Activated CD8-positive, alpha-beta memory T cell treated with anti-CD3 and anti-CD28 coated beads, Interleukin-2, amount 10 ng/mL, durations not matched to agents 7 days and 5 days (primary cell): Measurements from ENCODE around the gene EHD4. TPM values are rescaled to one million over a fixed set of nuclear protein-coding genes. Genes with fewer than 3 reads are reported as not detected.

ENCODE experiments used
- ATAC-seq: fragments of 150-1000 bp; cut with Tn5 transposase; one replicate; pipeline ENCODE4 v1.10.0; 2021; ENCODE audit warnings: moderate library complexity
- CTCF ChIA-PET: fragments of 350-600 bp; sonication (Branson Sonifier 250); formaldehyde crosslinking; loops from one replicate; lab custom pipeline; 2021; ENCODE audit warnings: antibody characterized with exemption; lab: Charles Lee
- DNase-seq: peaks from one replicate; pipeline ENCODE4 v3.0.0-alpha.2; 2020
- H3K27ac Mint-ChIP-seq: one replicate; pipeline ENCODE4 v1.8.0; 2021; ENCODE audit warnings: mild to moderate bottlenecking, mixed read lengths
- H3K27me3 Mint-ChIP-seq: one replicate; pipeline ENCODE4 v1.8.0; 2021; ENCODE audit warnings: mixed read lengths
- H3K36me3 Mint-ChIP-seq: one replicate; pipeline ENCODE4 v1.8.0; 2021; ENCODE audit warnings: mild to moderate bottlenecking, mixed read lengths
- H3K4me1 Mint-ChIP-seq: one replicate; pipeline ENCODE4 v1.8.0; 2021; ENCODE audit warnings: mixed read lengths
- H3K4me3 Mint-ChIP-seq: one replicate; pipeline ENCODE4 v1.8.0; 2021; ENCODE audit warnings: mild to moderate bottlenecking, moderate library complexity, mixed read lengths
- H3K9me3 Mint-ChIP-seq: one replicate; pipeline ENCODE4 v1.8.0; 2022; ENCODE audit warnings: low read depth, mixed read lengths
- total RNA-seq, 2 experiments: library from RNA; stranded (reverse); gene quantifications; one replicate each; pipeline ENCODE4 v1.2.3, GENCODE V29; 2021

The EHD4 gene
- total RNA-seq, 2 experiments from 2014 or later = 15.6 to 19.8 TPM

DNA sequence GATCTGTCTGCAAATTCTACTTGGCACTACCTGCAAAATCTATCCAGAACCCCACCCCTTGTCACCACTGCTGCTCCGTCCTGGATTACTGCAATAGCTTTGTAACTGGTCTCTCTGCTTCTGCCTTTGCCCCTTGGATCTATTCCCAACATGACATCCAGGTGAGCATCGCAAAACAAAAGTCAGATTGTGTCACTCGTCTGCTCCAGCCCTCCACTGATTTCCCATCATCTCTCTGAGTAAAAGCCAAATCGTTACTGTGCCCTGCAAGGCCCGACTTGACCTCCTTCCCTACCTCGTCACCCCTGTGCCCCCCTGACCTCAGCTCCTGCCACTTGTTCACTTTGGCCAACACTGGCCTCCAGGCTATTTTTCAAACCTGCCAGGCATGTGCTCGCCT, 87.9 kb downstream of the EHD4 start:
- Mint-ChIP-seq H3K9me3 (no peaks in the 10 kb centered on the region), H3K27ac (no peak overlapping the region)

DNA sequence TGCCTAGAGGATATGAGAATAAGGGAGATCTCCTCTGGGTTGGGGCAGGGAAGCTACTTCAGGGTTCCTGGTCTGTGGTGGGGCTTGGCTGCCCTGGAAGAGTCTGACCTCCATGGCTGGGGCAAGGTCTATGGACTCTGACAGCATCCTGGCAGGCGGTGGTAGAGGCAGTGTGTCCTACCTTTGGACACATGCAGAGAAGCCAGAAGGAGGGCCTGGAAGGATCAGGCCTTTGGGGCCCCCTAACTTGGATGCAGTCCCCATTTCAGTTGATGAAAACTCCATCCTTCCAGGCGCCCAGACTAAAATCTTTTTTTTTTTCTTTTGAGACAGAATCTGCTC, 88.9 kb downstream of the EHD4 start:
- ATAC-seq (no peak), DNase-seq (no peak)
- CTCF ChIA-PET = interaction anchor here (1.7 kb wide), 1 partner anchor 10 kb away, joined by 4 read pairs; no protein-coding TSS in a partner anchor
- Mint-ChIP-seq H3K27me3 (peaks cover 7% of the 10 kb centered on the region), H3K4me3 (no peak overlapping the region), H3K36me3 (peaks cover 2% of the 10 kb centered on the region), H3K27ac (no peak overlapping the region), H3K4me1 (peaks cover 15% of the 10 kb centered on the region), H3K9me3 (no peaks in the 10 kb centered on the region)

More for the DNA sequence above, 87.9 kb downstream of the EHD4 start:
- peaks cover 24% of the 10 kb centered on the region for H3K4me1 Mint-ChIP-seq
- H3K4me3 Mint-ChIP-seq = no peak overlapping the region
- CTCF ChIA-PET = interaction anchor here (1.7 kb wide), 1 partner anchor 9 kb away, joined by 4 read pairs; no protein-coding TSS in a partner anchor
- no peak for DNase-seq
- peaks cover 2% of the 10 kb centered on the region for H3K36me3 Mint-ChIP-seq
- no peak for ATAC-seq
- peaks cover 7% of the 10 kb centered on the region for H3K27me3 Mint-ChIP-seq

DNA sequence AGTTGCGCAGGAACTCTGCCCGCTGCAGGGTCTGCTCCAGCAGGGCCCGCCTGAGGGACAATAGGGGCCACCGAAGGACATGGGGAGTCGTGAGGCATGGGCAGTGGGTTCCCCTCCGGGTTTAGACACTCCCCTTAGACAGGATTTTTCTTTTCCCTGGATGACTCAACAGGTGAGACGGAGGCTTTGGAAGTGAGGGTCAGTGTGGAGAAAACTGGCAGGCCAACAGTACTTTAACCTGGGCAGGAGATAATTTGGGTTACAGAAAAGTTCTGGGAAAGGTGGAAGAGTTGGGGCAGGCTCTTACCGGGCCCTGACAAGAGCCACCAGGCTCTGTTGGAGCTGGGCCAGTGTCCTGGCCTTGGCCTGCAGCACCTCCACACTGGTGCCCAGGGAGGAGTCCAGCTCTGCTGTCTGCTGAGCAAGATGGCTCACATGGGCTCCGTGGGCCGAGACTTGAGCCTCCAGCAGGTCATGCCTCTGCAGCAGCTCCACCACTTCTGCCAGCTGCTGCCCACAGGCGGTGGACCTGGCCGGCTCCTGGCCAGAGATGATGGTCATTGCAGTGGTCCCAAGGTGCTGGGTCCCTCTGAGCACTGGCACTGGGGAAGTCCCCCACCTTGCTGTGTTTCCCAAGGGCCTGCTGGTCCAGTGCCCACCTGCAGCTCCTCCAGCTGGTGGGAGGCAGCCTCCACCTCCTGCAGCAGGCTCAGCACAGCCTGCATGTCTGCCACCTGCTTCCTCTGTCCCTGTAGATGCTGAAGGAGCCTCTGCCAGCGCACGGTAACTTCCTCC, 89.5 kb downstream of the EHD4 start:
- no peak for ATAC-seq
- CTCF ChIA-PET = interaction anchor here (1.3 to 1.7 kb wide), 2 partner anchors 10 to 72 kb away, joined by 4 read pairs; no protein-coding TSS in a partner anchor
- H3K36me3 Mint-ChIP-seq = peaks cover 2% of the 10 kb centered on the region
- H3K27ac Mint-ChIP-seq = no peak overlapping the region
- H3K27me3 Mint-ChIP-seq = peaks cover 7% of the 10 kb centered on the region
- peaks cover 10% of the 10 kb centered on the region for H3K4me1 Mint-ChIP-seq
- no peak overlapping the region for H3K4me3 Mint-ChIP-seq
- no peak for DNase-seq
- H3K9me3 Mint-ChIP-seq = no peaks in the 10 kb centered on the region

DNA sequence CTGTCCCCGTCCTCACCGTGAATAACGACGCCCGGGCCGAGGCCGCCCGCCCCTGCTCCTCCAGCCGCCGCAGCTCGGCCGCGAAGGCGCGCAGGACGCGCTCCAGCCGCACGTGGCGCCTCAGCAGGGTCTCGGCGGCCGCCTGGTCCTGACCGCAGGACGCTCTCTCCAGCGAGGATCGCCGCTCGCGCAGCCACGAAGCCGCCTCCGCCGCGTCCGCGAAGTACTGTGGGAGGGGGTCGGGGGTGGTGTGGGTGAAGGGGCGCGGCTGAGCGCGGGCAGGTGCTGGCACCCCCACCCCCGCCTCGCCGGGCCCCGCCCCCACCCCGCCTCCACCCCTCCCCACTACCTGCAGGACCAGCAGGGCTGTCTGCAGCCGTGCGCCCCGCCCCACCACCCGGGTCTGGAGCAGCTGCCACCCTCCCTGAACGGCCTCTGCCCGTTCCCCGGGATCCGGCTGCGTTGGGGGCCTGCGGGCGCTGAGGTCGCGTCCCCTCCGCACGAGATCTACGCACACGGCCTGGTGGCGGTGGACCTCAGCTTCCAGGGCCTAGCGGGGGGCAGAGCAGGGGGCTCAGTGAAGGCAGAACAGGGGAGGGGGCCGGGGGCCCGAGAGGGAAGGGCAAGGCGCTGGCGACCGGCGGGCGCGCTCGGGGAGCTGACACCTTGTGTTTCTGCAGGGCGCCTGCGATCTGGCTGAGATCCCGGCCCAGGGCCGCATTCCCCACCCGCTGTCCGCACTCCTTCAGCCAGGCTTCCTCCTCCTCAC, 90.3 kb downstream of the EHD4 start:
- no peak overlapping the region for H3K27ac Mint-ChIP-seq
- CTCF ChIA-PET = interaction anchor here (1.0 to 1.3 kb wide), 2 partner anchors 71 to 108 kb away, joined by 3 to 4 read pairs; no protein-coding TSS in a partner anchor
- no peak overlapping the region for H3K4me3 Mint-ChIP-seq
- ATAC-seq (peak; percentile 40), DNase-seq (no peak)
- no peaks in the 10 kb centered on the region for H3K36me3 Mint-ChIP-seq
- peaks cover 4% of the 10 kb centered on the region for H3K4me1 Mint-ChIP-seq
- no peaks in the 10 kb centered on the region for H3K9me3 Mint-ChIP-seq
- peaks cover 7% of the 10 kb centered on the region for H3K27me3 Mint-ChIP-seq

DNA sequence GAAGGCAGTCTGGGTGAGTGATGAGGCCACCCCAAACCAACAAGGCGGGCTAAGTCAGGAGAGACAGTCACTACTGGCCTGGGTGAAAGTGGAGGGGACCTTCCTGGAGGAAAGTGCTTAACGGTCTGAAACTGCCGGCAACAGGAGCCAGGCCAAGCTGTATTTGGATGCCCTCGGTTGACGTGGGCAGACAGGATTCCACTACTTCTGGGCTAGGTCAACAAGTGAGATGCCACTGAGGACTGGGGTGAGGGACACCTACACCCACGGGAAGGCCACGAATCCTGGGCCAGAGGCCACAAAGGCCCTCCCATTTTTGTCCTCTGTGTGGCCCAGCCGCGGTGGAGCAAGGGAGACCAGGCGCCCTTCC, 90.8 kb downstream of the EHD4 start:
- no peak overlapping the region for H3K4me3 Mint-ChIP-seq
- no peaks in the 10 kb centered on the region for H3K36me3 Mint-ChIP-seq
- CTCF ChIA-PET = interaction anchor here (1.0 to 1.4 kb wide), 3 partner anchors 56 to 108 kb away, joined by 3 to 4 read pairs (median 3); no protein-coding TSS in a partner anchor
- H3K27ac Mint-ChIP-seq = no peak overlapping the region
- peaks cover 7% of the 10 kb centered on the region for H3K27me3 Mint-ChIP-seq
- peaks cover 4% of the 10 kb centered on the region for H3K4me1 Mint-ChIP-seq
- ATAC-seq (peak; percentile 7), DNase-seq (no peak)
- no peaks in the 10 kb centered on the region for H3K9me3 Mint-ChIP-seq

DNA sequence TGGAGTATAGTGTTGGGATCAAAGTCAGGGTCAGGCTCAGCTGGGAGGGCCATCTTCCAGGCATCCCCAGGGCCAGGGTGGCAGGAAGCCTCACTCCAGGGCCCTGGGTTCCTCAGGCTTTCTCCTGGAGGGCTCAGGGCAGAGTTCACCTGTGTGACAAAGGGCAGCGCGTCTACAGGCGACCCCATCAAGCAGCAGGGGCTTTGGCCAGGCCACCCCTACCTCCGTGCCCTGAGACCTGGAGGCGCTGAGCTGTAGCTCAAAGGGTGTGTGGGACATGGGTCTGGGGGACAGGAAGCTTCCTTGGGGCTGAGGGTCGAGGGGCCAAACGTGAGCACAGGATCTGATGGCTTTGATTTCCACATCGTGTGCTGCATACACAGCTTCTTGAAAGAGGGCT, 91.3 kb downstream of the EHD4 start:
- Mint-ChIP-seq H3K27ac (no peak overlapping the region), H3K4me3 (no peak overlapping the region), H3K36me3 (no peaks in the 10 kb centered on the region), H3K27me3 (peaks cover 7% of the 10 kb centered on the region), H3K4me1 (peaks cover 4% of the 10 kb centered on the region), H3K9me3 (no peaks in the 10 kb centered on the region)
- ATAC-seq (no peak), DNase-seq (no peak)
- CTCF ChIA-PET = interaction anchor here (1.0 to 1.4 kb wide), 2 partner anchors 57 to 109 kb away, joined by 3 read pairs; no protein-coding TSS in a partner anchor

DNA sequence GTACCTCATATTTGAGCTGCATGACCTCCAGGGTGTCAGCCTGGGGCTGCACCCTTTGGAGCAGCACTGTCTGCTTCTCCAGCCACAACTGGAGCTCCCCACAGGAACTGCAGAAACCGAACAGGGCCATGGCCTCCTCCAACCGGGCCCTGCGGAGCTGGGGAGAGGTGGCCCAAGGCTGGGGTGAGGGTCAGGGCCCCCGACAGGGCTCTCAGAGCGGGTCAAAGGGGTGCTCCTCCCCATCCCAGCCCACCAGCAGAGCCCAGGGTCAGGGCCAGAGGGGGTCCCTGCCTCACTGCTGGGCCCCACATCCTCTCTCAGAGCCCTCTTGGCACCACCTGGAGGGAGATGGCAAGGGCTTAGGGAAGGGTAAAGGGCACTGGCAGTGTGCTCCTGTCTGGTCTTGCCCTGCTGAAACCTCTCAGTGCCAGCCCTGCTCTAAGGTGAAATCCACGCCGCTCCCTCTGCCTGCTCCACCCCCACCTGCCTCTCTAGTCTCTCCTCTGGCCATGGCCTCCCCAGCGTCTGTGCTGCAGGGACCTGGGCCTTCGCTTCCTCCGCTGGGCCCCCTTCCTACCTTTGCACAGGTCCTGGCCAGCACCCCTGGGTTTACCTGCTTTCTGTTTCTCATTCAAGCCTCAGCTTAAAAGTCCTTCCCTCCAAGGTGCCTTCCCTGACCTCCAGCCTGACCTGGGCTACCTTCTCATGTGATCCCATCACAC, 92.0 kb downstream of the EHD4 start:
- DNase-seq = no peak
- Mint-ChIP-seq H3K36me3 (no peaks in the 10 kb centered on the region), H3K9me3 (no peaks in the 10 kb centered on the region), H3K27ac (no peak overlapping the region), H3K4me3 (no peak overlapping the region), H3K27me3 (peaks cover 7% of the 10 kb centered on the region), H3K4me1 (peaks cover 4% of the 10 kb centered on the region)
- no peak for ATAC-seq
- CTCF ChIA-PET = interaction anchor here (1.4 kb wide), 1 partner anchor 57 kb away, joined by 3 read pairs; no protein-coding TSS in a partner anchor

DNA sequence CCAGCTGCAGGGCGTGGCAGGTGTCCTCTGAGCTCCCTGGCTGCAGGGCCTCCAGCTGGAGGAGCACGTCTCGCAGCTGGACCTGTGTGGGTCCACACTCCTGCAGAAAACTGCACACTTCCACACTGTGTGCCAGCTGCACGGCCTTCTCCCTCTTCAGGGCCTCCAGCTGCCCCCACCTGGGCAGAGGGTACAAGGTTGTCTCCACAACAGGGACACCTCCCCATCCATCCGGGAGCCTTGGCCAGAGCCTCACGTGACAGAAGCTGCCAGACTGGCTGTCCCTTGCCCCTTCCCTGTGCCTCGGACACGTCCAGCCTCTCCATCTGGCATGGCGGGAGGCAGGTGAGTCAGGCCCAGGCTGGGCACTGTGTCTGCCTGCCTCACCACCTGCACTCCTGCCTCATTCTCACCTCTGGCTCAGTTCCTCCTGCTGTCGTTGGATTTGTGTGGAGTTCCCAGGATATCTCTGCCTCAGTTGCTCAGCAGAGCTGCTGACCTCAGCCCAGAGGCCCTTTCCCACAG, 93.0 kb downstream of the EHD4 start:
- DNase-seq (no peak), ATAC-seq (no peak)
- Mint-ChIP-seq H3K9me3 (no peaks in the 10 kb centered on the region), H3K27me3 (peaks cover 7% of the 10 kb centered on the region), H3K4me1 (peaks cover 4% of the 10 kb centered on the region), H3K27ac (no peak overlapping the region), H3K4me3 (no peak overlapping the region), H3K36me3 (no peaks in the 10 kb centered on the region)
- CTCF ChIA-PET = no interaction called here

DNA sequence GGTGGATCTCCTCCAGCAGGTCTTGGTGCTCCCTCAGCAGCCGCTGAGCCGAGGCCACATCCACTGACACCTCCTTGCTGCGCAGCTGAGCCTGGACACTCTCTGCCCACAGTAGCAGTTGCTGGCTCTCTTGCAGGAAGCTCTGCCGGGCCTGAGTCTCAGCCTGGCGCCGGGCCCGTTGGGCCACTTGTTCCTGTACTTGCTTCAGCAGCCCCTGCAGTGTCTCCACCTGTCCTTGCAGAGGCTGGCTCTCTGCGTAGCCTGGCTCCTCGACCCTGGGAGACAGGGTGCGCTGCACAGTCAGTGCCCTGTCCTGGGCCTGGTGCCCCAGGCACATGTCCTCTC, 94.0 kb downstream of the EHD4 start:
- no peaks in the 10 kb centered on the region for H3K36me3 Mint-ChIP-seq
- H3K27me3 Mint-ChIP-seq = peaks cover 7% of the 10 kb centered on the region
- ATAC-seq (no peak), DNase-seq (no peak)
- H3K4me3 Mint-ChIP-seq = no peak overlapping the region
- CTCF ChIA-PET = no interaction called here
- no peaks in the 10 kb centered on the region for H3K9me3 Mint-ChIP-seq
- H3K4me1 Mint-ChIP-seq = peaks cover 4% of the 10 kb centered on the region
- no peak overlapping the region for H3K27ac Mint-ChIP-seq

DNA sequence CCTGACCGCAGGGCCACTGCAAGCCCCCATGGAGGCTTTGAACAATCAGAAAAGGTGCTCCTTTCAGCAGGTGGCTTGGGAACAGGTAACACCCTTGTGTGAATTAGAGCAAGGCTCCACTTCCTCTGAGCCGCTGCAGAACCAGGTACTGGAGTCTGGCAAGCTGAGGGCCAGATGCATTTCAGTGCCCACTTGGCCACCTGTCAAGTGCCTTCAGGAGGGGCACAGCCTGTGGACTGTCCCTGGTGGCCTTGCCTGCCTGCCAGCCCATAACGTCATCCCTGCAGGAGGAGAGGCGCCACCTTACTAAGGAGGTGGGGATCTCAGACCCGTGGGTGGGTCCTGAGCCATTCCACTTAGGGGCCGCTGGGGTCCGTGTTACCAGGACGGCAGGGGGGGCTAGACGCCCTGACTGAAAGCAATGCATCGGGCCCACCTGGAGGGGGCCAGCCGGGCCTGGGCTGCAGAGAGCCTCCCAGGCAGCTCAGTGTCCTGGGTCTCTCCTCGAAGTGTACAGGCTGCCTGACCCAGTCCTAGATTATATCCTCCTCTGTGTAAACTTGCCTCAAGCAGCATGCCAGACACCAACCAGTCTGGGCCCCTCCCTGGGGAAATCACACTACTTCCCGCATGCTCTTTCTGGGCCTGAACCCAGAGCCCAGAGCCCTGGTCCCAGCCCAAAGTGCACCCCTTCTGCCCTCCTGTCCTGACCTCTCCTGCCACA, 94.6 kb downstream of the EHD4 start:
- Mint-ChIP-seq H3K4me1 (peaks cover 4% of the 10 kb centered on the region), H3K9me3 (no peaks in the 10 kb centered on the region), H3K4me3 (no peak overlapping the region), H3K27ac (no peak overlapping the region), H3K36me3 (no peaks in the 10 kb centered on the region), H3K27me3 (peaks cover 7% of the 10 kb centered on the region)
- DNase-seq (no peak), ATAC-seq (no peak)
- CTCF ChIA-PET = no interaction called here

DNA sequence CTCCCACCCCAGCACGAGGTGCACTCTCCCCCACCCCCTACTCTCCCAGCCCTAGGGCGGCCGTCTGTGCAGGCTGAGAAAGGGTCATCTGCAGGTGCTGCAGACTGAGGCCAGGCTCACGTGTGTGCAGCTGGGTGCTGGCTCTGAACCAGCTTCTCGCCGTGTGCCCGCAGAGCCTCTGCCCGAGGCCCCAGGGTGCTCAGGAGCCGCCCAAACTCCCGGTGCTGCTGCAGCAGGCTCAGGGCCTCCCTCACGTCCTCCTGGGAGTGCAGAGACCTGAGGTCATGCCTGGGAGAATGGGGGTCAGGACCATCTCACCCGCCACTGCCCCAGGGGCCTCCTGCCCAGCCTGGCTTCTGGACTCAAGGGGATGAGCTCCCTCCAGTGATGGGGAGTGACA, 95.7 kb downstream of the EHD4 start:
- H3K36me3 Mint-ChIP-seq = no peaks in the 10 kb centered on the region
- no peak overlapping the region for H3K4me3 Mint-ChIP-seq
- no peak overlapping the region for H3K27ac Mint-ChIP-seq
- peaks cover 7% of the 10 kb centered on the region for H3K27me3 Mint-ChIP-seq
- no peaks in the 10 kb centered on the region for H3K9me3 Mint-ChIP-seq
- DNase-seq (no peak), ATAC-seq (no peak)
- peaks cover 6% of the 10 kb centered on the region for H3K4me1 Mint-ChIP-seq
- CTCF ChIA-PET = interaction anchor here (1.3 to 1.8 kb wide), 2 partner anchors 75 to 102 kb away, joined by 4 to 5 read pairs; partner anchors contain the start of gene MAPKBP1

DNA sequence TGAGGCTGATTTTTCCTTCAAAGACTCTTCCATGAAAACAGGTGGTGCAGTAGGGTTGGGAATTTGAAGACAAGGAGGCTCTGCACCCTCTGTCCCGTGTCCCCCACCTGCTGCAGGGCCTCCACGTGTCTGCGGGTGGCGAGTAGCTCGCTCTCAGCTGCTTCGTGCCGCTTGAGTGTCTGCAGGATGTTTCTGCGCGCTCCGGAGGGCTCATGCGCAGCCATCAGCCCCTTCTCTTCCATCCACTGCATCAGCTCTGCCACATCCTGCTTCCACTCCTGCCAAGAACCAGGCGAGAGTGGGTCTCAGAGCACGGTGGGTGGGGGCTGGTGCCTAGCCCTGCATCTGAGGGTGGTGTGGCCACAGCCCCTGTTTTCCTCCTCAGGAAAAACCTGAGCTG, 96.3 kb downstream of the EHD4 start:
- ATAC-seq = no peak
- DNase-seq = no peak
- CTCF ChIA-PET = interaction anchor here (1.2 to 1.8 kb wide), 3 partner anchors 28 to 102 kb away, joined by 3 to 5 read pairs (median 4); partner anchors contain the start of gene MAPKBP1
- Mint-ChIP-seq H3K27ac (no peak overlapping the region), H3K4me3 (no peak overlapping the region), H3K4me1 (peaks cover 6% of the 10 kb centered on the region), H3K27me3 (peaks cover under 1% of the 10 kb centered on the region), H3K36me3 (no peaks in the 10 kb centered on the region), H3K9me3 (no peaks in the 10 kb centered on the region)
